HepG2 (cell line): ENCODE data around the gene EMC9. TPM values are rescaled to one million over a fixed set of nuclear protein-coding genes. Genes with fewer than 3 reads are reported as not detected.
A peak's percentile ranks its signal among the peaks of the same experiment; 100 is the strongest.

Experiments
- AKAP8 ChIP-seq: sonication (generic); formaldehyde crosslinking; IDR thresholded peaks from 2 replicates; pipeline ENCODE4 v1.5.1; 2020; ENCODE audit warnings: mild to moderate bottlenecking, missing genetic modification reagents
- ATAD3A ChIP-seq: sonication (generic); formaldehyde crosslinking; IDR thresholded peaks from 2 replicates; pipeline ENCODE4 v1.4.0; 2020; ENCODE audit warnings: missing genetic modification reagents
- BCL6 ChIP-seq: IDR thresholded peaks from 2 replicates; pipeline ENCODE4 v1.6.1; 2016; ENCODE audit warnings: missing genetic modification reagents, missing compliant biosample characterization
- CREBL2 ChIP-seq: sonication (generic); formaldehyde crosslinking; IDR thresholded peaks from 2 replicates; pipeline ENCODE4 v1.8.1; 2023; ENCODE audit warnings: missing genetic modification reagents, mild to moderate bottlenecking, borderline replicate concordance
- CTCF ChIP-seq: sonication (generic); formaldehyde crosslinking; IDR thresholded peaks from 2 replicates; pipeline ENCODE4 v1.5.0; 2020; ENCODE audit warnings: mild to moderate bottlenecking, missing genetic modification reagents, moderate library complexity
- EEA1 ChIP-seq: sonication (generic); formaldehyde crosslinking; IDR thresholded peaks from 2 replicates; pipeline ENCODE4 v1.5.1; 2020; ENCODE audit warnings: mild to moderate bottlenecking, missing genetic modification reagents, borderline replicate concordance
- FOXA3 ChIP-seq: IDR thresholded peaks from 2 replicates; pipeline ENCODE4 v1.6.1; 2016; ENCODE audit warnings: missing genetic modification reagents, missing compliant biosample characterization
- GATAD2A ChIP-seq: IDR thresholded peaks from 2 replicates; pipeline ENCODE4 v1.6.1; 2016
- HNF4A ChIP-seq: sonication (generic); formaldehyde crosslinking; IDR thresholded peaks from 2 replicates; pipeline ENCODE4 v1.4.0; 2020; ENCODE audit warnings: missing genetic modification reagents
- MLX ChIP-seq: IDR thresholded peaks from 2 replicates; pipeline ENCODE4 v1.6.1; 2016
- PAXIP1 ChIP-seq: sonication (generic); formaldehyde crosslinking; conservative IDR thresholded peaks from 2 replicates; pipeline ENCODE4 v1.4.0; 2020; ENCODE audit warnings: mild to moderate bottlenecking, missing genetic modification reagents, moderate library complexity
- SNAI1 ChIP-seq: sonication (generic); formaldehyde crosslinking; IDR thresholded peaks from 2 replicates; pipeline ENCODE4 v1.5.0; 2020; ENCODE audit warnings: mild to moderate bottlenecking, missing genetic modification reagents, borderline replicate concordance
- SNRNP70 ChIP-seq: fragments of 200-400 bp; formaldehyde crosslinking; IDR thresholded peaks from 2 replicates; pipeline ENCODE4 v1.6.1; 2017; ENCODE audit warnings: mild to moderate bottlenecking, low read depth, low read length, moderate library complexity
- TFE3 ChIP-seq: IDR thresholded peaks from 2 replicates; pipeline ENCODE4 v1.6.1; 2016
- TGIF2 ChIP-seq: IDR thresholded peaks from 2 replicates; pipeline ENCODE4 v1.6.1; 2016; ENCODE audit warnings: control low read depth, missing compliant biosample characterization
- ZBTB39 ChIP-seq: sonication (generic); formaldehyde crosslinking; IDR thresholded peaks from 2 replicates; pipeline ENCODE4 v1.5.0; 2020; ENCODE audit warnings: missing genetic modification reagents
- ZNF558 ChIP-seq: sonication (generic); formaldehyde crosslinking; IDR thresholded peaks from 2 replicates; pipeline ENCODE4 v1.9.0; 2022; ENCODE audit warnings: mild to moderate bottlenecking, missing genetic modification reagents, borderline replicate concordance
- ZNF740 ChIP-seq: sonication (generic); formaldehyde crosslinking; IDR thresholded peaks from 2 replicates; pipeline ENCODE4 v1.4.0; 2020; ENCODE audit warnings: missing genetic modification reagents
- ZSCAN25 ChIP-seq: sonication (generic); formaldehyde crosslinking; IDR thresholded peaks from 2 replicates; pipeline ENCODE4 v1.8.0; 2022; ENCODE audit warnings: mild to moderate bottlenecking, missing genetic modification reagents
- polyA plus RNA-seq, 8 experiments: library from polyadenylated mRNA; depleted of rRNA in 3 of 8; stranded (reverse) in 7 of 8; unstranded in 1 of 8; fragments of >200 nt; fragmentation: Illumina TruSeq in 4 of 8; extraction: Trizol in 4 of 8; gene quantifications; 2 replicates each; pipeline versions ENCODE4 v1.2.1 to v1.2.3, GENCODE V29; 2011 to 2016; ENCODE audit warnings: low read depth in 4 of 8, missing spikeins in 1 of 8, mixed read lengths in 1 of 8; ENCODE audit not compliant: insufficient read depth in 1 of 8
- total RNA-seq, 5 experiments: library from RNA; depleted of rRNA; stranded (reverse); fragments of >200 nt; fragmentation: Illumina TruSeq; extraction: Trizol; gene quantifications; 2 replicates each; pipeline ENCODE4 v1.2.3, GENCODE V29; 2016; ENCODE audit warnings: low read depth in 1 of 5

EMC9 gene
- total and polyA plus RNA-seq, 2 of the 13 experiments (the other 11 are each of a cell fraction or from before 2014, with no cell fraction given): 60.5 to 78.7 TPM

- TF ChIP-seq ZNF558 (no peak), MLX (CRISPR knock-in tag) (no peak), PAXIP1 (CRISPR knock-in tag) (peak; percentile 90), ATAD3A (CRISPR knock-in tag) (no peak), EEA1 (CRISPR knock-in tag) (peak; percentile 91), ZNF740 (CRISPR knock-in tag) (peak; percentile 87; the same call in 1 of the 2 replicates), CTCF (CRISPR knock-in tag) (peak; percentile 47), BCL6 (peak; percentile 48), AKAP8 (peak; percentile 95), GATAD2A (peak; percentile 59; the same call in 1 of the 2 replicates), FOXA3 (CRISPR knock-in tag) (no peak), SNRNP70 (no peak), TGIF2 (CRISPR knock-in tag) (no peak), CREBL2 (no peak), SNAI1 (CRISPR knock-in tag) (peak; percentile 93), ZBTB39 (CRISPR knock-in tag) (no peak), HNF4A (CRISPR knock-in tag) (peak; percentile 87), TFE3 (CRISPR knock-in tag) (no peak), ZSCAN25 (peak; percentile 72; the same call in 1 of the 2 replicates)
These were observed 5.1 kb upstream of the EMC9 start, which contains the start of gene PSME2 (continued) for GRCh38 chr14:24146453-24146977.
